HG02938 (cell line): Measurements from ENCODE around the gene RPL9.
"Not testable (repeated sequence)": the region's sequence is repeated elsewhere in the genome, so short reads cannot be mapped to it uniquely, and the experiment has no call there.

Experiments used
- ATAC-seq: cut with Tn5 transposase; IDR thresholded peaks from one replicate; pipeline ENCODE4 v1.9.1; 2021; ENCODE audit warnings: mild to moderate bottlenecking, moderate library complexity; ENCODE audit not compliant: unreplicated experiment

The RPL9 gene

GRCh38 chr4:39467464-39467863 lies 8.7 kb upstream of the RPL9 start:
- no peak for ATAC-seq

GRCh38 chr4:39466747-39467146 lies 8.0 kb upstream of the RPL9 start:
- no peak for ATAC-seq

- ATAC-seq = no peak
These were observed 6.3 kb upstream of the RPL9 start for GRCh38 chr4:39464886-39465501.

DNA sequence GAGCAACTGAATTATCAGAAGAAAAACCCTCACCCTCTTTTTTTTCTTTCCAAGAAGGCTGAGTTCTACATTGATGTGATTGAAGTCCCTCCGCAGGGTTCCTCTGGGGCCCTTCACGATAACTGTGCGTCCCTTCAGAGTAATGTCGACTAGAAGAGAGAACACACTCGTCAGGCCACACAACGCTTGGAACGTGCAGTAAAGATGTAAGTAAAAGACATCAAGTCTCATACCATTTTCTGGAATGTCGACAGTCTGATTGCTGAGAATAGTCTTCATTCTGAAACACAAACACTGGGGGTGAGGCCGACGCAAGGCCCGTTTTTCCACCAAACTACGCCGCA lies 589 bp downstream of the RPL9 start:
- not testable (repeated sequence) for ATAC-seq

DNA sequence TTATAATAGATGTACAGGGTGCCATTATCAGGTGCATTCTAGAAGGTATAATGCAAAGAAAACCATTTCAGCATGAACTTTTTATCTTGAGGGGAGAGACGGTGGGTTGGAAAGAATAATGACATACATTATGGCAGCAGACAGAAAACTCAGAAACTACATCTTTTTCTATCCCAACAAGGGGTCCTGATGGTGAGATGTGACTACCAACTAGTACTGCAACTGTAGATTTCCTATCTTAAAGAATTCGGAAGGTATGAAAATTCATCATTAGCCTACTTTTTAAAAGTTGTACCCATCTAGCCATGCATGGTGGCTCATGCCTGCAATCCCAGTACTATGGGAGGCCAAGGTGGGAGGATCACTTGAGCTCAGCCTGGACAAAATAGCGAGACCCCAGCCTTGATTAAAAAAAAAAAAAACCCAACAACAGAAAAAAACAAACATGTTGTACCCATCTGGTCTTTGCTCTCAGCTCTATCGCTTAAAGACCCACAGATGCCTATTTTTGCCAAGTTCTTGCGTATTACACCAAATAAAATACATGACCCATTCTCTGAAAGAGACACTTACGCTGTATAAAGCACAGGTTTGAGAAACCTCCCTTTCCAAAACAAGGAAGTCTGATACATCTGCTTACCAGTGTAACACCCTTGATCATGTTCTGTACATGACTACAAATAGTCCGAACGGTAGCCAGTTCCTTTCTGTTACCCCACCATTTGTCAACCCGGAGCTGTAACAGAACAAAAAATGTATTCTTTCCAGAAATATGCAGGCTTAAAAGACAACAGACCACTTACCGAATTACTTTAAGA lies 1.6 kb downstream of the RPL9 start:
- ATAC-seq = no peak

DNA sequence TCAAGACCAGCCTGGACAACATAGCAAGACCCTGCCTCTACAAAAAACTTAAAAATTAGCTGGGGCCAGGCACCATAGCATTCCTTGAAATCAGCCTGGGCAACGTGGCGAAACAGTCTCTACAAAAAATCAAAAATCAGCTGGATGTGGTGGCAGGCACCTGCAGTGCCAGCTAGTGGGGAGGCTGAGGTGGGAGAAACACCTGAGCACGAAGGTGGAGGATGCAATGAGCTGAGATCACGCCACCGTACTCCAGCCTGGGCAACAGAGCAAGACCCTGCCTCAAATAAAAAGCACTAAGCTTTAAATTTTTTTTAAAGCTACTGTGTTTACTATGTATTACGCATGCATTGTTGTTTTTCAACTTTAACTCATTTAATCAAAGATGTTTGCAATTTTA lies 3.2 kb downstream of the RPL9 start:
- no peak for ATAC-seq

DNA sequence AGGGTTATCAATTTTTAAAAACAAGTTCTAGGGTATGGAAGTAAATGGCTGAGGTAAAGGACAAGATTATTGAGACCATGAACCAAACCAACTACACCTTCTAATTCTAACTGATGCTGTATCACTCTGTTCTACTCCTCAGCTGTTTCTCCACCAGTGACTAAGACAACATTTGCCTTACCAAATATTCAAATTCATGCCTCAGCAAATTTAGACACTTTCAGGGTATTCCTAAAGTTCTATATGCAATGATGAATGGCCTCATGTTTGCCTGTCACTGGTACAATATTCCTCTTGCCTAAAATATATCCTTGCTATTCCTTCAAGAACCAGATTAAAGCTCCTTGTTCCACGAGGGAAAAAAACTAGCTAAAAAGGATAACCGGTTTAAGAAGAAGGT lies 5.0 kb downstream of the RPL9 start:
- no peak for ATAC-seq

- ATAC-seq = no peak
These were observed 5.7 kb downstream of the RPL9 start for GRCh38 chr4:39452860-39453587.

- ATAC-seq = no peak
These were observed 6.4 kb downstream of the RPL9 start for GRCh38 chr4:39452153-39452859.

- ATAC-seq = no peak
These were observed 7.2 kb downstream of the RPL9 start for GRCh38 chr4:39451423-39452023.

DNA sequence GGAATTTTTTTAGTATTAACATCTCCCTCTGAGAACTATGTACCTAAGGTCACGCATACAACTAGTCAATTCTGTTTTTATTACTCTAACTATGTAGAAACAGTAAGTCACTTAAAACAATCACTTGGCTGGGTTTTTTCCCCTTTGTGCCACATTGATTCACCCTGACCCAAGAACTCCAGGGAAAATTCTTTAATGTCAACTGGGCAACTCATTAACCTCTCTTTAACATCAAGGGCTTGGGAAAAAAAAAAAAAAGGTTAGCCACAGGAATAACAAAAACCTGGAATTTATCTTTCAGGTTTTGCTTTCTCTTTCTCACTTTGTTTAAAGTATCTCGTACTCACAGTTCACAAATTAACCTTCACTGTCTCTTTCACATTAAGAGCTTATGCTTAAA lies 8.1 kb downstream of the RPL9 start:
- ATAC-seq = no peak

DNA sequence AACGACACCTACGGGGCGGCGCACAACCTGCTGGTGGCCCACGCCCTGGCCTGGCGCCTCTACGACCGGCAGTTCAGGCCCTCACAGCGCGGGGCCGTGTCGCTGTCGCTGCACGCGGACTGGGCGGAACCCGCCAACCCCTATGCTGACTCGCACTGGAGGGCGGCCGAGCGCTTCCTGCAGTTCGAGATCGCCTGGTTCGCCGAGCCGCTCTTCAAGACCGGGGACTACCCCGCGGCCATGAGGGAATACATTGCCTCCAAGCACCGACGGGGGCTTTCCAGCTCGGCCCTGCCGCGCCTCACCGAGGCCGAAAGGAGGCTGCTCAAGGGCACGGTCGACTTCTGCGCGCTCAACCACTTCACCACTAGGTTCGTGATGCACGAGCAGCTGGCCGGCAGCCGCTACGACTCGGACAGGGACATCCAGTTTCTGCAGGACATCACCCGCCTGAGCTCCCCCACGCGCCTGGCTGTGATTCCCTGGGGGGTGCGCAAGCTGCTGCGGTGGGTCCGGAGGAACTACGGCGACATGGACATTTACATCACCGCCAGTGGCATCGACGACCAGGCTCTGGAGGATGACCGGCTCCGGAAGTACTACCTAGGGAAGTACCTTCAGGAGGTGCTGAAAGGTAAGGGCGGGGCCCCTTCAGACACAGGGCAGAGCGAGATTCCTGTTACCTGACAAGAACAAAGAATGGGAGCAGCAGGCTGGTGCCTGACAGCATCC lies 11.7 kb downstream of the RPL9 start:
- peak; percentile 76 for ATAC-seq

DNA sequence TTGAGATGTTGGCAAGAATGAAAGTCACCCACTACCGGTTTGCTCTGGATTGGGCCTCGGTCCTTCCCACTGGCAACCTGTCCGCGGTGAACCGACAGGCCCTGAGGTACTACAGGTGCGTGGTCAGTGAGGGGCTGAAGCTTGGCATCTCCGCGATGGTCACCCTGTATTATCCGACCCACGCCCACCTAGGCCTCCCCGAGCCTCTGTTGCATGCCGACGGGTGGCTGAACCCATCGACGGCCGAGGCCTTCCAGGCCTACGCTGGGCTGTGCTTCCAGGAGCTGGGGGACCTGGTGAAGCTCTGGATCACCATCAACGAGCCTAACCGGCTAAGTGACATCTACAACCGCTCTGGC lies 12.3 kb downstream of the RPL9 start:
- no peak for ATAC-seq

GRCh38 chr4:39442998-39443397 lies 15.7 kb downstream of the RPL9 start:
- no peak for ATAC-seq

DNA sequence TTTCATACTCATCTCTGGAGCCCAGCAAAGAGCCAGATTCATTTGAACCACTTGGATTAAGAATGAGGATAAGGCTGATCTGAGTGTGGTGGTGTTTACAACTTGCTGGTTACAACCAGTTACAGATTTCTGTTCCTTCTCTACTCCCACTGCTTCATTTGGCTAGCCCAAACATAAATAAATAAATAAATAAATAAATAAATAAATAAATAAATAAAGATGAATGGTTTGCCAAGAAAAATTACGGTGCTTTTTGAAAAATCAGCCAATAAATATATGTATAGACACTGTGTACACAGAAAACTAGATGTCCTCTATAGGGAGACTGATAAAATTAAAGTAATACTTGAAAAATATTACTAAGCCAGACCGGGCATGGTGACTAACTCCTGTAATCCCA lies 17.1 kb downstream of the RPL9 start:
- no peak for ATAC-seq

DNA sequence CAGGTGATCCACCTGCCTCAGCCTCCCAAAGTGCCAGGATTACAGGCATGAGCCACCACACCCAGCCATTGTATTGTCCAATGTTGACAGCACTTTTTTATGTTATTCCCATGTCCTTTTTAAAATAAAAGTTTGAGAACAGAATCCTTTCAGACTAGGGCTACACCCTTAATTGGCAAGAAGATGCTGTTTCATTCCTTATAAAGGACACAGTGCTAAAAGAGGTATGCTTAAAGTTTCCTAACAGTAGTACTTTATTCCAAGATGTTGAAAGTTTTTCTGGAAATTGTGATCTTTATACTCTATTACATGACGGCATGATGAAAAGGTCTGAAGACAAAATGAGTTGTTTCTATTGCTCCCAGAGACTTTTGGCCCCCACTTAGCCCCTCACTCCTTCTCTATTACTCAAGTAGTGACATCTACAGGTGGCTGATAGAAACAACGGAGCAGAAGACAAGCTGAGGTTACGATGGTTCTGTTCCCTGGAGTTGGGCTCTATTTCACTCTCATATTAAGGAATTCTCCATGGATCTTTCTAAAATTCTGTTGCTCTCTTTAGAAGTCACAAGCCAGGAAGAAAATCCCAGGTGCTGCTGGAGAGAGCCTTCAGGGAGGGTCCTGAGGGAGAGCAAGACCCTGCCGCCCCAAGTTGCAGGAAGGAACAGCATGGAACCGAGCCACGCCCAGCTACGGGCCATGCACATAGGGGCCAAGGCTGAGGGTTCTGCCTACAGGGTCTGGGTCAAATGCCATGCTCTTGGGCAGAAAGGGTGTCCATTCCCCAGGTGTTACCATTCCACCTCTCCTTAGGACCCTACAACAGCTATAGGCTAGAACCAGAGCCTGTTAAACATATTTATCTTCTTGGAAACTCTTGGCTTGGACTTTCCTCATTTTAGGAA lies 22.8 kb downstream of the RPL9 start:
- ATAC-seq = no peak

DNA sequence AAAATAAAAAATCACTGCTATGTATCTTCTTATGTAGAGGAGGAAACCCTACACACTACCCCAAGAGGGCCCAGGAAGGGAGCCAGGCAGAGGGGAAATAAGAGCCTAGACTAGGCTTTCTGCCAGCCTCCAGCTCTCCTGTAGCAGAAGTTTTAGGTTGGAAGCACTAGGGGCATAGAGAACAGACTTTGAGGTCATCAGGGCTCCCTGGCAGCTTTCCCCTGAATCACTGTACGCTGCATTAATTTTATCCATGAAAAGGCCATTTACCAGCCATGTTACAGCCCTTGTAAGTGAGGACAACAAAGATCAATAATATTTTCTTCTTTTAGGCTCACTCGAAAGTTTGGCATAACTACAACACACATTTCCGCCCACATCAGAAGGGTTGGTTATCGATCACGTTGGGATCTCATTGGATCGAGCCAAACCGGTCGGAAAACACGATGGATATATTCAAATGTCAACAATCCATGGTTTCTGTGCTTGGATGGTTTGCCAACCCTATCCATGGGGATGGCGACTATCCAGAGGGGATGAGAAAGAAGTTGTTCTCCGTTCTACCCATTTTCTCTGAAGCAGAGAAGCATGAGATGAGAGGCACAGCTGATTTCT lies 24.7 kb downstream of the RPL9 start:
- ATAC-seq = no peak

DNA sequence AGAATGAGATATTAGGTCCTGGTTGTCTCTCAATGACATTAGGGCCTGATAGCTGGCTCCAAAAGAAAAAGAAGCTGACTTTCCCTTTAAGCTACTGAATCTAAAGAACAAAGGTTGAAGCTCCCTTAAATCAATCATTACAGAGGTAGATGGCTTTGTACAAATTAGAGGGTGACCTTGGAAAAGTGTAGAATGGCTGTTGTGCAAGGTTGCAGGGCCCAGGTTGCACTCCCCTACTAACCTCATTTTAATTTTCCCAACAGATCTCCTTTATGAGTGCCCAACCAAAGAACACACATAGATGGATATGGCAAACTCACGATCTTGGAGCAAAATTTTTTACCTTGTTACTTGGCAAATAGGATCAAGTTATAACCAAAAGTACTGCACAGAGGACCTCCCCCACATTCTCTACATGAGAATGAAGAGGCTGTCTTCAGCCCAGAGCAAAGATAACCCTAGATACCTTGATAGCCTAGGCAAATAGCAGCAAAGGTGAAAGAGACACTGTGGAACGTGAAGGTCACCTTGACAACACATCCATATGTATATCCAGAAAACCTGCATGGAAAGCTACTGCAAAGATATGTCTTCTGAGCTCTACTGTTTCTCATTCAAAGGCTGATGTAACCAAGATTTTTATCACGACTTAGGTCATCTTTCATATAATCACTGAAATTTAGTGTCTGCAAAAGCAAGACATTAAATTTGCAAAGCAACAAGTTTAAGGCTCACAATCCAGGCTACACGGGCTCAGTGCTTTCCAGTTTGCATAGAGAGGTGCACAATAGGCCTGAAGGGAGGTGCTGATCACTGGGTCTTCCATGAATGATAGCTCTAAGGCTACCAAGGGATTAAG lies 29.0 kb downstream of the RPL9 start:
- ATAC-seq = no peak
